Pancreas (tissue), 10 donors: ENCODE measurements around the gene MACROH2A2. TPM values are rescaled to one million over a fixed set of nuclear protein-coding genes. Genes with fewer than 3 reads are reported as not detected.
A peak's percentile ranks its signal among the peaks of the same experiment; 100 is the strongest.

Source experiments
- ATAC-seq, 4 donors: fragments of 200-7000 bp; cut with Tn5 transposase; one replicate each; pipeline versions ENCODE4 v1.8.0 to v1.9.1; 2020; ENCODE audit warnings: mild to moderate bottlenecking in 4 of 4, moderate library complexity in 4 of 4
- DNase-seq, 6 donors: peaks; one replicate each; pipeline ENCODE4 v3.0.0-alpha.2; 2020
- FAIRE-seq: peaks from 2 replicates; lab custom pipeline; 2012; peaks lifted over from hg19 to GRCh38; lab: Jason Lieb, UNC
- H3K27ac ChIP-seq, 4 donors: fragments of 200-600 bp; sonication (generic); 1 replicate in 3 of 4; 2 replicates in 1 of 4; pipeline versions ENCODE4 v1.5.0 to v1.8.0; 2020
- H3K27me3 ChIP-seq, 4 donors: fragments of 200-600 bp; one replicate each; pipeline ENCODE4 v1.8.0; 2021
- H3K36me3 ChIP-seq, 3 donors: fragments of 200-600 bp; sonication (generic) in 1 of 3; one replicate each; pipeline versions ENCODE4 v1.5.0 to v1.8.0; 2020 to 2021
- H3K4me1 ChIP-seq, 3 donors: fragments of 200-600 bp; one replicate each; pipeline ENCODE4 v1.8.0; 2021
- H3K4me3 ChIP-seq, 4 donors: fragments of 200-600 bp; sonication (generic) in 2 of 4; one replicate each; pipeline versions ENCODE4 v1.5.0 to v1.8.0; 2020 to 2021
- H3K9me3 ChIP-seq, 4 donors: fragments of 200-600 bp; one replicate each; pipeline ENCODE4 v1.8.0; 2021
- CTCF ChIP-seq, 4 donors: fragments of 200-600 bp; sonication (generic) in 3 of 4; IDR thresholded peaks; one replicate each; pipeline versions ENCODE4 v1.5.0 to v1.8.0; 2021; ENCODE audit warnings: antibody characterized with exemption in 4 of 4
- WGBS, 2 donors: extraction: QIAGEN DNeasy Blood & Tissue Kit; methylation state at CpG; one replicate each; pipeline ENCODE4 v1.1.7; 2013; 5-methylcytosine and 5-hydroxymethylcytosine counted together
- intact Hi-C, 3 donors: fragments of 100-400 bp; cut with DNase I; formaldehyde crosslinking; loops; one replicate each; pipeline versions ENCODE4 v1.11.1 to v1.14.2; 2022
- polyA plus RNA-seq, 2 donors: library from polyadenylated mRNA; stranded (reverse); fragments of 200-250 nt; gene quantifications; one replicate each; pipeline ENCODE4 v1.2.3, GENCODE V29; 2013
- total RNA-seq, 6 donors: library from RNA; stranded (reverse); fragmentation: NEBNext Ultra II Directional in 4 of 6; extraction: Animal tissue kit (Norgen Biotek cat#: 25700) in 4 of 6; gene quantifications; one replicate each; pipeline versions ENCODE4 v1.2.1 to v1.2.4, GENCODE V29; 2021 to 2023
- donor health status: healthy with polysubstance abuse.
- donor health status: DM: no; HTN: no; CAD: no; lungs with moderate emphysema.
- donor health status: DM: no; HTN: no; CAD: no.
- donor health status: control.
- donor health status: control.
- donor health status: Bipolar disorder and iron deficiency.
- donor health status: DM: yes; HTN: yes; CAD: no.
- donor health status: DM: no; HTN: no; CAD: no.
- donor health status: DM: no; HTN: no; CAD: no.
- donor health status: DM: yes; HTN: yes; CAD: no.

The MACROH2A2 gene
- total and polyA plus RNA-seq, 8 donors: 2.3 to 13.2 (median 6.8) TPM

GRCh38 chr10:70126700-70127395, 74.2 kb downstream of the MACROH2A2 start:
- Histone ChIP-seq H3K4me1 (no peaks in the 10 kb centered on the region), H3K4me3 (no peak overlapping the region), H3K27ac (no peak overlapping the region), H3K36me3 (peaks cover 0 to 4% (median 0%) of the 10 kb centered on the region in 3 donors), H3K9me3 (no peaks in the 10 kb centered on the region), H3K27me3 (no peaks in the 10 kb centered on the region)
- 91 to 92% methylated on average over 15 of the region's 15 CpGs for WGBS, 2 donors
- no peak for ATAC-seq
- peak in 1 of 6 donors; percentile 35 for DNase-seq
- intact Hi-C loops: no loop called here
- FAIRE-seq: no peak
- no peak for TF ChIP-seq CTCF (IDR thresholded peaks at IDR 0.05)

DNA sequence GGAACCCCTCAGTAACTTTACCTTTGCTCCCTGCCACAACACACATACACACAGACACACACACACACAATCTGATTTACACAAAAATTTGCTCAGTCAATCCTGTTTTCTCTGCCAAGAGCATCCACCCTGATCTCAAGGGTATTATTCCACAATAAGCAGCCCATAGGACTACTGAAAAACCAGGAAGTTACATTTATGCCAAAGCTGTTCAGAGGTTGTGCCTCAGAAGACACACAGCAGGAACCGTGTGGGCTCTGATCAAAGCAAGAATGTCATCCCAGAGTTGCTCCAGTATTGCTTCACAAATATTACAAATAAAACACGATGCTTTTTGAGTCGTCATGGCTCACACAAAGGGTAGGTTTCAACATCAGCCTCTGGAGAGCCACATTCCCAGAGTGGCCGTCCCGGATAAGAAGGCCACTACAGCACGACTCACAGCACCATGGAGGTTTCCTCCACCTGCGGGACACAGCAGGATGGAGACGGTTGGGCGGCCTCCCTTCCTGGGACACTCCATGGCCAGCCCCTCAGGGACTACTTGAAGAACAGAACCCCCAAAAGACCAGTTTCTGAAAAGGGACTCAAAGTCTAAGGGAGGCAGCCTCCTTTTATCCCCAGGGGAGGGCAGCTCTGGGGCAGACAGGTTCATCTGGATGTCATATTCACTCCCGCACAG, 78.4 kb downstream of the MACROH2A2 start:
- TF ChIP-seq CTCF (IDR thresholded peaks at IDR 0.05): no peak
- WGBS, 2 donors: 81 to 85% methylated on average over 10 of the region's 10 CpGs
- DNase-seq (no peak), ATAC-seq (peak in 1 of 4 donors; percentile 8), FAIRE-seq (no peak)
- H3K9me3 ChIP-seq: no peaks in the 10 kb centered on the region
- peaks cover 0 to 3% (median 0%) of the 10 kb centered on the region in 3 donors for H3K4me1 ChIP-seq
- intact Hi-C loops: no loop called here
- no peaks in the 10 kb centered on the region for H3K36me3 ChIP-seq
- H3K27me3 ChIP-seq: no peaks in the 10 kb centered on the region
- no peak overlapping the region for H3K27ac ChIP-seq
- no peak overlapping the region for H3K4me3 ChIP-seq

GRCh38 chr10:70131560-70131937, 78.9 kb downstream of the MACROH2A2 start:
- Histone ChIP-seq H3K27ac (no peak overlapping the region), H3K36me3 (no peaks in the 10 kb centered on the region), H3K27me3 (no peaks in the 10 kb centered on the region), H3K9me3 (no peaks in the 10 kb centered on the region), H3K4me1 (peaks cover 0 to 3% (median 0%) of the 10 kb centered on the region in 3 donors), H3K4me3 (peak overlapping the region in 2 of 4 donors; percentile 58 to 66)
- FAIRE-seq (no peak), ATAC-seq (peak in 1 of 4 donors; percentile 2), DNase-seq (no peak)
- WGBS, 2 donors: 84 to 94% methylated on average over 4 of the region's 4 CpGs
- no peak for TF ChIP-seq CTCF (IDR thresholded peaks at IDR 0.05)
- intact Hi-C loops: no loop called here

- peak within 1 kb of the TSS; percentile 51 to 66 (median 56) for H3K4me3 ChIP-seq
- DNase-seq (peak; percentile 70 to 90 (median 80)), ATAC-seq (peak; percentile 88 to 90 (median 89)), FAIRE-seq (no peak)
- H3K9me3 ChIP-seq: no peaks in the 10 kb centered on the region
- no peaks in the 10 kb centered on the region for H3K36me3 ChIP-seq
- H3K4me1 ChIP-seq: peaks cover 0 to 3% (median 0%) of the 10 kb centered on the region in 3 donors
- no peaks in the 10 kb centered on the region for H3K27me3 ChIP-seq
- no peak for TF ChIP-seq CTCF (IDR thresholded peaks at IDR 0.05)
- WGBS, 2 donors: 3 to 4% methylated on average over 68 to 80 of the region's 80 CpGs
- intact Hi-C loops: no loop called here
- peak within 1 kb of the TSS; percentile 29 to 55 (median 46) for H3K27ac ChIP-seq
Observed at GRCh38 chr10:70132098-70133029, 79.7 kb downstream of the MACROH2A2 start, which contains the start of gene AIFM2. Gene AIFM2, minus strand, starts transcription at chr10:70132825. Its CDS starts 8,741 bp downstream, at chr10:70124084.
